ENCODE measurements around the gene ELMOD1. TPM values are rescaled to one million over a fixed set of nuclear protein-coding genes. Genes with fewer than 3 reads are reported as not detected.

Gene ELMOD1
- total RNA-seq, 1 donor from 2014 or later, result not detected

DNA sequence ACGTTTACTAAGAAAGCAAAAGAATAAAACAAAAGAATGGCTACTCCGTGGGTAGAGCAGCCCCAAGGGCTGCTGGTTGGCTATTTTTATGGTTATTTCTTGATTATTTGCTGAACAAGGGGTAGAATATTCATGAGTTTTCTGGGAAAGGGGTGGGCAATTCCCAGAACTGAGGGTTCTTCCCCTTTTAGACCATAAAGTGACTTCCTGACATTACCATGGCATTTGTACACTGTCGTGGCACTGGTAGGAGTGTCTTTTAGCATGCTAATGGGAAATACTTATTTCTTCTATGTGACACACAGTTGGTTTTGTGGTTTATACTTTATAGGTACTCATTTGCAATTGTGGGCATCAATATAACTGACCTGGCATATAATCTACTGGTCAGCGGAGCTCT lies 64.7 kb downstream of the ELMOD1 start:
- TF ChIP-seq, protein P1, sequence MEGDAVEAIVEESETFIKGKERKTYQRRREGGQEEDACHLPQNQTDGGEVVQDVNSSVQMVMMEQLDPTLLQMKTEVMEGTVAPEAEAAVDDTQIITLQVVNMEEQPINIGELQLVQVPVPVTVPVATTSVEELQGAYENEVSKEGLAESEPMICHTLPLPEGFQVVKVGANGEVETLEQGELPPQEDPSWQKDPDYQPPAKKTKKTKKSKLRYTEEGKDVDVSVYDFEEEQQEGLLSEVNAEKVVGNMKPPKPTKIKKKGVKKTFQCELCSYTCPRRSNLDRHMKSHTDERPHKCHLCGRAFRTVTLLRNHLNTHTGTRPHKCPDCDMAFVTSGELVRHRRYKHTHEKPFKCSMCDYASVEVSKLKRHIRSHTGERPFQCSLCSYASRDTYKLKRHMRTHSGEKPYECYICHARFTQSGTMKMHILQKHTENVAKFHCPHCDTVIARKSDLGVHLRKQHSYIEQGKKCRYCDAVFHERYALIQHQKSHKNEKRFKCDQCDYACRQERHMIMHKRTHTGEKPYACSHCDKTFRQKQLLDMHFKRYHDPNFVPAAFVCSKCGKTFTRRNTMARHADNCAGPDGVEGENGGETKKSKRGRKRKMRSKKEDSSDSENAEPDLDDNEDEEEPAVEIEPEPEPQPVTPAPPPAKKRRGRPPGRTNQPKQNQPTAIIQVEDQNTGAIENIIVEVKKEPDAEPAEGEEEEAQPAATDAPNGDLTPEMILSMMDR (IDR thresholded peaks at IDR 0.05), result no peak
- H3K4me1 Mint-ChIP-seq (ENCODE audit: unreplicated experiment), result no peaks in the 10 kb centered on the region

DNA sequence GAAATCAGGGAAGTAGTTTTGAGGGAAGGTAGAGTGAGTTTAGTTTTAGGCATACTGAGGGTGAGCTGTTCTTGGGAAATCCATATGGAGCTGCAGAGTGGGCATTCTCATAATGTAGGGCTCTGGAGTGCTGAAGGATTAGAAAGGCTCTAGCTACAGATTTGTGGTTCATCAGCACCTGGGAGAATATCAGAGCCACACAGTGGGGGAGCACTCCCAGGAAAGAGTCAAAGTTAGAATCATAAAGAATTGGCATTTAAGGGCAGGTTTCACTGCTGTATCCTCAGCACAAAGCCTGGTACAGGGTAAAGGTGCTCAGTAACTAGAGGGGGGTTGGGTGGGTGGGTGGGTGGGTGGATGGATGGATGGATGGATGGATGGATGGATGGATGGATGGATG lies 68.4 kb downstream of the ELMOD1 start:
- DNase-seq (ENCODE audit: extremely low spot score, unreplicated experiment), result no peak
- TF ChIP-seq, protein P1 (IDR thresholded peaks at IDR 0.05), result no peak
- Mint-ChIP-seq H3K9me3 (ENCODE audit: unreplicated experiment) (no peaks in the 10 kb centered on the region), H3K4me3 (ENCODE audit: unreplicated experiment) (no peak overlapping the region), H3K4me1 (ENCODE audit: unreplicated experiment) (no peaks in the 10 kb centered on the region), H3K36me3 (ENCODE audit: unreplicated experiment) (no peaks in the 10 kb centered on the region), H3K27ac (ENCODE audit: unreplicated experiment) (no peak overlapping the region), H3K27me3 (ENCODE audit: unreplicated experiment) (peaks cover 18% of the 10 kb centered on the region)

More for the DNA sequence above, 64.7 kb downstream of the ELMOD1 start:
- no peak for DNase-seq (ENCODE audit: extremely low spot score, unreplicated experiment)
- no peaks in the 10 kb centered on the region for H3K36me3 Mint-ChIP-seq (ENCODE audit: unreplicated experiment)
- no peak overlapping the region for H3K4me3 Mint-ChIP-seq (ENCODE audit: unreplicated experiment)
- H3K27me3 Mint-ChIP-seq (ENCODE audit: unreplicated experiment), result peaks cover 22% of the 10 kb centered on the region
- no peaks in the 10 kb centered on the region for H3K9me3 Mint-ChIP-seq (ENCODE audit: unreplicated experiment)
- no peak overlapping the region for H3K27ac Mint-ChIP-seq (ENCODE audit: unreplicated experiment)

DNA sequence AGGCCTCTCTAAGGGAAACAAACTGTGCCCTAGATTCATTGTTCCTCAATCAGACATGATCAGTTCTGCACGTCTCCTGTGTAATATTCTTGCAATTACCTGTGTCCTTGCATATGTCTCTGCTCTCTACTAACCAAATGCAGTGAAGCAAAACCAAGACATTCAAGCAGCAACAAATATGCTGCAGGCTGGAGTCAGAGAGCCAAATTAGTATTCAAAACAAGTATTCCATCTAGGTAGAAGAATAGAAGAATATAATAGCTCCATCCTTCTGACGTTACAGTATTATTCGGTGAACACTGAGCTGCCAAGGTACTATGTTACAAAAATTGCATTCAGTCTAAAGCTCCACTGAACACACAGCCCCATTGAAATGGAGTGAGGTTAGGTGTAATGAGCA lies 69.1 kb downstream of the ELMOD1 start:
- Mint-ChIP-seq H3K4me1 (ENCODE audit: unreplicated experiment) (no peaks in the 10 kb centered on the region), H3K9me3 (ENCODE audit: unreplicated experiment) (no peaks in the 10 kb centered on the region), H3K27ac (ENCODE audit: unreplicated experiment) (no peak overlapping the region), H3K4me3 (ENCODE audit: unreplicated experiment) (no peak overlapping the region), H3K36me3 (ENCODE audit: unreplicated experiment) (no peaks in the 10 kb centered on the region), H3K27me3 (ENCODE audit: unreplicated experiment) (peaks cover 21% of the 10 kb centered on the region)
- no peak for DNase-seq (ENCODE audit: extremely low spot score, unreplicated experiment)
- TF ChIP-seq, protein P1 (IDR thresholded peaks at IDR 0.05), result no peak

DNA sequence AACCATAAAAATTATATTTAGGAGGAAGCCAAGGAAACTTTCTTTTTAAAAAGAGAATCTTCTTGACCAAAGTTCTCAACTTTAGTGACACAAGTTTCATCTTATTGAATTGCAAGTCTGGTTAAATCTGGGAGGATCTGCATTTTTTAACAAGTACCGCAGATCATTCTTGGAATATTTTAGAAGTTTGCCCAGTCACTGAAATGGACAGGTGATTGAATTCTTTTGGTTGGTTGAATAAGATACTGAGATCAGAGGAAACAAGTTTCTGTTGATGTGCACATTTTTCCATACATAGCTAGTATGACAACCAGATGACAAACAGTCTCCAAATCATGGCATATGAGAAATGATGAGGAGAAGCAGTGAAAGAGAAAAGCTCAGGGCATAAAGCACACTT lies 70.7 kb downstream of the ELMOD1 start:
- H3K9me3 Mint-ChIP-seq (ENCODE audit: unreplicated experiment), result no peaks in the 10 kb centered on the region
- H3K27me3 Mint-ChIP-seq (ENCODE audit: unreplicated experiment), result peaks cover 19% of the 10 kb centered on the region
- no peak overlapping the region for H3K27ac Mint-ChIP-seq (ENCODE audit: unreplicated experiment)
- TF ChIP-seq, protein P1 (IDR thresholded peaks at IDR 0.05), result no peak
- no peak for DNase-seq (ENCODE audit: extremely low spot score, unreplicated experiment)
- no peaks in the 10 kb centered on the region for H3K36me3 Mint-ChIP-seq (ENCODE audit: unreplicated experiment)
- no peak overlapping the region for H3K4me3 Mint-ChIP-seq (ENCODE audit: unreplicated experiment)
- H3K4me1 Mint-ChIP-seq (ENCODE audit: unreplicated experiment), result no peaks in the 10 kb centered on the region

DNA sequence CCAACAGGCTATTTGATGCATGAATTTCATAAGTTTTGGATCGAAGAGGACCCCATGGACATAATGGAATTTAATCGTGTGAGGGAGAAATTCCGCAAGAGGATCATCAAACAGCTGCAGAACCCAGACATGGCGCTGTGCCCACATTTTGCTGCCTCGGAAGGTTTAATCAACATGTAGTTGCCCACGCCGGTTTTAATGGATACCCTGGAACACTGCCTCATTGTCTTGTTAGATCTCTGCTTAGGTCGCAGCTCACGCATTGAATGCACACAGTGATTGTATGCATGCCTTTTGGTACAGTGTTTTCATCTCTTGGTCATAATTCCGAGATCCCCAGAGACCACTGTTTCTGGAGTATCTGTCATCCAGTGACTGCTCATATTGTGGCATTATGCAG lies 74.1 kb downstream of the ELMOD1 start:
- Mint-ChIP-seq H3K4me3 (ENCODE audit: unreplicated experiment) (no peak overlapping the region), H3K36me3 (ENCODE audit: unreplicated experiment) (no peaks in the 10 kb centered on the region), H3K27me3 (ENCODE audit: unreplicated experiment) (peaks cover 14% of the 10 kb centered on the region), H3K4me1 (ENCODE audit: unreplicated experiment) (peaks cover 7% of the 10 kb centered on the region), H3K27ac (ENCODE audit: unreplicated experiment) (no peak overlapping the region), H3K9me3 (ENCODE audit: unreplicated experiment) (no peaks in the 10 kb centered on the region)
- TF ChIP-seq, protein P1 (IDR thresholded peaks at IDR 0.05), result no peak
- DNase-seq (ENCODE audit: extremely low spot score, unreplicated experiment), result no peak

Measured in osteocyte (in vitro differentiated cells).